HEK293 (cell line): ENCODE data around the gene LYPD5.

Experiments
- ATF2 ChIP-seq: fragments of 450-650 bp; formaldehyde crosslinking; IDR thresholded peaks from 2 replicates; pipeline ENCODE4 v1.5.1; 2016; ENCODE audit warnings: missing biosample characterization, missing genetic modification characterization, low read depth
- KLF16 ChIP-seq: fragments of 450-650 bp; formaldehyde crosslinking; IDR thresholded peaks from 2 replicates; pipeline ENCODE4 v1.5.1; 2017; ENCODE audit warnings: missing biosample characterization, missing genetic modification characterization
- KLF7 ChIP-seq: fragments of 450-650 bp; formaldehyde crosslinking; IDR thresholded peaks from 2 replicates; pipeline ENCODE4 v1.5.1; 2016; ENCODE audit warnings: missing biosample characterization, missing genetic modification characterization, borderline replicate concordance
- MYNN ChIP-seq: fragments of 450-650 bp; formaldehyde crosslinking; IDR thresholded peaks from 2 replicates; pipeline ENCODE4 v1.5.1; 2016; ENCODE audit warnings: missing biosample characterization, missing genetic modification characterization, borderline replicate concordance
- PRDM1 ChIP-seq: fragments of 450-650 bp; formaldehyde crosslinking; IDR thresholded peaks from 2 replicates; pipeline ENCODE4; 2016; ENCODE audit warnings: missing biosample characterization, missing genetic modification characterization
- RBAK ChIP-seq: fragments of 450-650 bp; formaldehyde crosslinking; IDR thresholded peaks from 2 replicates; pipeline ENCODE4 v1.5.1; 2016; ENCODE audit warnings: missing biosample characterization, missing genetic modification characterization
- SCRT2 ChIP-seq: fragments of 450-650 bp; formaldehyde crosslinking; IDR thresholded peaks from 2 replicates; pipeline ENCODE4 v1.5.1; 2016; ENCODE audit warnings: missing biosample characterization, missing genetic modification characterization
- SP3 ChIP-seq: fragments of 450-650 bp; formaldehyde crosslinking; IDR thresholded peaks from 2 replicates; pipeline ENCODE4 v1.5.1; 2016; ENCODE audit warnings: missing biosample characterization, missing genetic modification characterization
- WT1 ChIP-seq: fragments of 450-650 bp; formaldehyde crosslinking; IDR thresholded peaks from 2 replicates; pipeline ENCODE4 v1.5.1; 2016; ENCODE audit warnings: missing biosample characterization, missing genetic modification characterization
- ZBTB20 ChIP-seq: fragments of 450-650 bp; formaldehyde crosslinking; IDR thresholded peaks from 2 replicates; pipeline ENCODE4 v1.5.1; 2016; ENCODE audit warnings: missing biosample characterization, missing genetic modification characterization
- ZEB2 ChIP-seq: fragments of 450-650 bp; formaldehyde crosslinking; IDR thresholded peaks from 2 replicates; pipeline ENCODE4 v1.5.1; 2016; ENCODE audit warnings: missing biosample characterization, missing genetic modification characterization
- ZFHX2 ChIP-seq: fragments of 450-650 bp; formaldehyde crosslinking; conservative IDR thresholded peaks from 2 replicates; pipeline ENCODE4 v1.5.1; 2016; ENCODE audit warnings: missing biosample characterization, missing genetic modification characterization
- ZFP3 ChIP-seq: fragments of 450-650 bp; formaldehyde crosslinking; IDR thresholded peaks from 2 replicates; pipeline ENCODE4 v1.5.1; 2016; ENCODE audit warnings: low read depth, missing biosample characterization, missing genetic modification characterization
- ZNF132 ChIP-seq: fragments of 450-650 bp; formaldehyde crosslinking; IDR thresholded peaks from 2 replicates; pipeline ENCODE4 v1.5.1; 2017; ENCODE audit warnings: missing biosample characterization, missing genetic modification characterization, borderline replicate concordance
- ZNF133 ChIP-seq: fragments of 450-650 bp; formaldehyde crosslinking; IDR thresholded peaks from 2 replicates; pipeline ENCODE4 v1.5.1; 2016; ENCODE audit warnings: missing biosample characterization, missing genetic modification characterization
- ZNF155 ChIP-seq: fragments of 450-650 bp; formaldehyde crosslinking; IDR thresholded peaks from 2 replicates; pipeline ENCODE4 v1.5.1; 2016; ENCODE audit warnings: missing biosample characterization, missing genetic modification characterization
- ZNF19 ChIP-seq: fragments of 450-650 bp; formaldehyde crosslinking; IDR thresholded peaks from 2 replicates; pipeline ENCODE4; 2016; ENCODE audit warnings: missing biosample characterization, missing genetic modification characterization, low read depth
- ZNF223 ChIP-seq: fragments of 450-650 bp; formaldehyde crosslinking; IDR thresholded peaks from 2 replicates; pipeline ENCODE4 v1.5.1; 2016; ENCODE audit warnings: missing biosample characterization, missing genetic modification characterization
- ZNF24 ChIP-seq: fragments of 450-650 bp; formaldehyde crosslinking; IDR thresholded peaks from 2 replicates; pipeline ENCODE4 v1.5.1; 2016; ENCODE audit warnings: missing biosample characterization, missing genetic modification characterization
- ZNF341 ChIP-seq: fragments of 450-650 bp; formaldehyde crosslinking; IDR thresholded peaks from 2 replicates; pipeline ENCODE4; 2016; ENCODE audit warnings: low read depth, missing biosample characterization, missing genetic modification characterization
- ZNF416 ChIP-seq: fragments of 450-650 bp; formaldehyde crosslinking; IDR thresholded peaks from 2 replicates; pipeline ENCODE4 v1.5.1; 2016; ENCODE audit warnings: missing biosample characterization, missing genetic modification characterization
- ZNF423 ChIP-seq: fragments of 450-650 bp; formaldehyde crosslinking; IDR thresholded peaks from 2 replicates; pipeline ENCODE4 v1.5.1; 2016; ENCODE audit warnings: missing biosample characterization, missing genetic modification characterization
- ZNF433 ChIP-seq: fragments of 450-650 bp; formaldehyde crosslinking; IDR thresholded peaks from 2 replicates; pipeline ENCODE4 v1.5.1; 2016; ENCODE audit warnings: missing biosample characterization, missing genetic modification characterization, low read depth
- ZNF488 ChIP-seq: fragments of 450-650 bp; formaldehyde crosslinking; IDR thresholded peaks from 2 replicates; pipeline ENCODE4 v1.5.1; 2016; ENCODE audit warnings: missing biosample characterization, missing genetic modification characterization
- ZNF510 ChIP-seq: fragments of 450-650 bp; formaldehyde crosslinking; IDR thresholded peaks from 2 replicates; pipeline ENCODE4 v1.5.1; 2018; ENCODE audit warnings: mild to moderate bottlenecking, missing genetic modification characterization, missing biosample characterization; ENCODE audit not compliant: insufficient replicate concordance
- ZNF529 ChIP-seq: fragments of 450-650 bp; formaldehyde crosslinking; IDR thresholded peaks from 2 replicates; pipeline ENCODE4 v1.5.1; 2017; ENCODE audit warnings: missing genetic modification characterization, missing biosample characterization; ENCODE audit not compliant: insufficient replicate concordance
- ZNF660 ChIP-seq: fragments of 450-650 bp; IDR thresholded peaks from 2 replicates; pipeline ENCODE4 v1.5.1; 2018; ENCODE audit warnings: missing biosample characterization, mild to moderate bottlenecking, missing genetic modification characterization
- ZNF670 ChIP-seq: fragments of 450-650 bp; formaldehyde crosslinking; IDR thresholded peaks from 2 replicates; pipeline ENCODE4 v1.5.1; 2016; ENCODE audit warnings: missing biosample characterization, missing genetic modification characterization, low read depth
- ZNF701 ChIP-seq: fragments of 450-650 bp; formaldehyde crosslinking; IDR thresholded peaks from 2 replicates; pipeline ENCODE4 v1.5.1; 2016; ENCODE audit warnings: missing biosample characterization, missing genetic modification characterization
- ZNF792 ChIP-seq: fragments of 450-650 bp; formaldehyde crosslinking; IDR thresholded peaks from 2 replicates; pipeline ENCODE4 v1.5.1; 2016; ENCODE audit warnings: missing biosample characterization, missing genetic modification characterization
- ZNF837 ChIP-seq: fragments of 450-650 bp; formaldehyde crosslinking; IDR thresholded peaks from 2 replicates; pipeline ENCODE4 v1.5.1; 2016; ENCODE audit warnings: missing biosample characterization, missing genetic modification characterization
- ZSCAN23 ChIP-seq: fragments of 450-650 bp; formaldehyde crosslinking; IDR thresholded peaks from 2 replicates; pipeline ENCODE4 v1.5.1; 2016; ENCODE audit warnings: missing biosample characterization, missing genetic modification characterization
- TF ChIP-seq, protein P1 (sequence below): fragments of 450-650 bp; formaldehyde crosslinking; IDR thresholded peaks from 2 replicates; pipeline ENCODE4 v1.5.1; 2017; ENCODE audit warnings: missing biosample characterization, missing genetic modification characterization
- TF ChIP-seq, protein P2 (sequence below): fragments of 450-650 bp; formaldehyde crosslinking; IDR thresholded peaks from 2 replicates; pipeline ENCODE4 v1.5.1; 2017; ENCODE audit warnings: missing biosample characterization, mild to moderate bottlenecking, missing genetic modification characterization, moderate library complexity

Gene LYPD5

DNA sequence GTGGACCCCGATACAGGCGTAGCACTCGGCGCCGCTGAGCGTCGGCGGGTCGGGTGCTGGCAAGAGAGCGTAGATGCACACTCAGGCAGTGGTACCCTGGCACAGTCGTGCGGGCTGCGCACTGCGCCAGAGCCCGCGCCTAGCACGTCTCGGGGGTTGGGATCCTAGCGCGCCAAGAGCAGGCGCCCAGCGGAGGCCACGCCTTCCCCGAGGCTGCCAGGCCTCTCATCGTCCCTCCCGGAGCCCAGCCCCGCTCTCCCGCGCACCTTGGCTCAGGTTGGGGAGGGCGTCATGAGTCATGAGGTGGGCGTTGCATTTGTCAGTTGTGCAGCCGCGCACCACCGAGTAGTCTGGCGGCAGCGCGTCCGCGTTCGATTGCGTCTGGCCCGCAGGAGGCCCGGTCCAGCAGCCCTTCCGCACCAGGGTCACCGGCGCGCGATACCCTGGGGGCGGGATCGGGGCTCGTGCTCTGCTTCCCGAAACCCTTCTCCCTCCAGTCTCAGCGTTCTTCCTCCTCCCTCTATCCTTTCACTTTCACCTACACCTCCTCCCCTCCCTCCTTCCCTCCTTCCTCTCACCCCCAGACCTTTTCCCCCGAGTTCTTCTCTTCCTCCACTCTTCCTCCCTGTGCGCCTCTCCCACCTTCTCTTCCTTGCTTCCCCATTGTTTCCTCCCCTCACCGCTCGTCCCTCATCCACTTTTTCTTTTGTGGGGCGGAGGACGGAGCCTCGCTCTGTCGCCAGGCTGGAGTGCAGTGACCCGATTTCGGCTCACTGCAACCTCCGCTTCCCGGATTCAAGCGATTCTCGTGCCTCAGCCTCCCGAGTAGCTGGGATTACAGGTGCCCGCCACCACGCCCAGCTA, 3.5 kb downstream of the LYPD5 start (continued):
- TF ChIP-seq ZNF488 (tag by site-specific recombination) (no peak), ZNF510 (tag by site-specific recombination) (no peak), ZBTB20 (tag by site-specific recombination) (peak; percentile 58; the same call in 1 of the 2 replicates), MYNN (tag by site-specific recombination) (no peak), ZNF24 (tag by site-specific recombination) (peak; percentile 83), RBAK (tag by site-specific recombination) (peak; percentile 72), ZNF423 (tag by site-specific recombination) (no peak; the same call in 1 of the 2 replicates), ZNF223 (tag by site-specific recombination) (peak; percentile 21), ZNF792 (tag by site-specific recombination) (peak; percentile 57), ZNF529 (no peak), ZNF155 (tag by site-specific recombination) (peak; percentile 87; the same call in 1 of the 2 replicates), PRDM1 (peak; percentile 99), SP3 (peak; percentile 97), ZNF670 (tag by site-specific recombination) (no peak), ZFP3 (tag by site-specific recombination) (no peak; the same call in 1 of the 2 replicates), ZNF133 (tag by site-specific recombination) (peak; percentile 61), ZNF19 (tag by site-specific recombination) (no peak), ZNF416 (tag by site-specific recombination) (no peak; the same call in none of the 2 replicates), KLF7 (no peak; the same call in none of the 2 replicates), KLF16 (tag by site-specific recombination) (peak; percentile 95), ZNF837 (tag by site-specific recombination) (0 out of 2 replicates have a peak, but pooled peaks have one; percentile 3), ZNF660 (tag by site-specific recombination) (no peak; the same call in 1 of the 2 replicates), ZNF132 (tag by site-specific recombination) (no peak), ZNF341 (tag by site-specific recombination) (peak; percentile 55; the same call in 1 of the 2 replicates), SCRT2 (no peak), ZSCAN23 (tag by site-specific recombination) (peak; percentile 97; the same call in 1 of the 2 replicates), ATF2 (no peak), ZFHX2 (peak; percentile 98), WT1 (tag by site-specific recombination) (peak; percentile 89), ZNF433 (tag by site-specific recombination) (no peak), ZEB2 (tag by site-specific recombination) (peak; percentile 98), ZNF701 (tag by site-specific recombination) (peak; percentile 34; the same call in 1 of the 2 replicates)
- TF ChIP-seq, protein P1, sequence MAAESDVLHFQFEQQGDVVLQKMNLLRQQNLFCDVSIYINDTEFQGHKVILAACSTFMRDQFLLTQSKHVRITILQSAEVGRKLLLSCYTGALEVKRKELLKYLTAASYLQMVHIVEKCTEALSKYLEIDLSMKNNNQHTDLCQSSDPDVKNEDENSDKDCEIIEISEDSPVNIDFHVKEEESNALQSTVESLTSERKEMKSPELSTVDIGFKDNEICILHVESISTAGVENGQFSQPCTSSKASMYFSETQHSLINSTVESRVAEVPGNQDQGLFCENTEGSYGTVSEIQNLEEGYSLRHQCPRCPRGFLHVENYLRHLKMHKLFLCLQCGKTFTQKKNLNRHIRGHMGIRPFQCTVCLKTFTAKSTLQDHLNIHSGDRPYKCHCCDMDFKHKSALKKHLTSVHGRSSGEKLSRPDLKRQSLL (tag by site-specific recombination) = peak; percentile 68
- TF ChIP-seq, protein P2, sequence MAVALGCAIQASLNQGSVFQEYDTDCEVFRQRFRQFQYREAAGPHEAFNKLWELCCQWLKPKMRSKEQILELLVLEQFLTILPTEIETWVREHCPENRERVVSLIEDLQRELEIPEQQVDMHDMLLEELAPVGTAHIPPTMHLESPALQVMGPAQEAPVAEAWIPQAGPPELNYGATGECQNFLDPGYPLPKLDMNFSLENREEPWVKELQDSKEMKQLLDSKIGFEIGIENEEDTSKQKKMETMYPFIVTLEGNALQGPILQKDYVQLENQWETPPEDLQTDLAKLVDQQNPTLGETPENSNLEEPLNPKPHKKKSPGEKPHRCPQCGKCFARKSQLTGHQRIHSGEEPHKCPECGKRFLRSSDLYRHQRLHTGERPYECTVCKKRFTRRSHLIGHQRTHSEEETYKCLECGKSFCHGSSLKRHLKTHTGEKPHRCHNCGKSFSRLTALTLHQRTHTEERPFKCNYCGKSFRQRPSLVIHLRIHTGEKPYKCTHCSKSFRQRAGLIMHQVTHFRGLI (tag by site-specific recombination) = peak; percentile 94
